Fibroblast of mammary gland (primary cell): Measurements from ENCODE around the gene PGGHG.
"Not testable (repeated sequence)": the region's sequence is repeated elsewhere in the genome, so short reads cannot be mapped to it uniquely, and the experiment has no call there.

Experiments
- DNase-seq: peaks from one replicate; pipeline ENCODE4 v3.0.0-alpha.2; 2010; ENCODE audit warnings: low read depth
- H3K4me3 ChIP-seq: 2 replicates; pipeline ENCODE4 v1.5.1; 2011; ENCODE audit warnings: low read depth, mild to moderate bottlenecking, low read length, moderate library complexity; ENCODE audit not compliant: control insufficient read depth
- CTCF ChIP-seq: conservative IDR thresholded peaks from 2 replicates; pipeline ENCODE4 v1.5.1; 2011; ENCODE audit warnings: low read depth, low read length, inconsistent platforms; ENCODE audit not compliant: control insufficient read depth, insufficient read depth

PGGHG gene

DNA sequence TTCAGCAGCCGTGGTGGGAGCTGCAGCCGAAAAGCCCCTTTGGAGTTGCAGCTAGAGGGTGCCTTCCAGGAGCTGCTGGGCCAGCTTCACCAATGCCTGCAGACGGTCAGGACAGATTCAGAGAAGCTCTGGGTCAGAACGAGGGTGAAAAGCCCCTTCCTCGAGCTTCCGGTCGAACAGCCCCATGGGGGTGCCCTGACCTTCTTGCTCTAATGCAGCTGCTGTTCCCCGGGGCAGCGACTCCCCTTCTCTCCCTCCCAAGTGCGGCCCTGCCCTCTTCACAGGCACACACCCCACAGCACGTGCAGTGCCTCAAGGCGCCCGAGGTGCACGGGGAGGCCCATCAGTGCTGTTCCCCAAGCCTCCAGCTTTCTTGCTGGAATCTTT is 41.4 kb downstream of the PGGHG start:
- DNase-seq, result no peak
- no peak overlapping the region for H3K4me3 ChIP-seq
- TF ChIP-seq CTCF, result no peak

DNA sequence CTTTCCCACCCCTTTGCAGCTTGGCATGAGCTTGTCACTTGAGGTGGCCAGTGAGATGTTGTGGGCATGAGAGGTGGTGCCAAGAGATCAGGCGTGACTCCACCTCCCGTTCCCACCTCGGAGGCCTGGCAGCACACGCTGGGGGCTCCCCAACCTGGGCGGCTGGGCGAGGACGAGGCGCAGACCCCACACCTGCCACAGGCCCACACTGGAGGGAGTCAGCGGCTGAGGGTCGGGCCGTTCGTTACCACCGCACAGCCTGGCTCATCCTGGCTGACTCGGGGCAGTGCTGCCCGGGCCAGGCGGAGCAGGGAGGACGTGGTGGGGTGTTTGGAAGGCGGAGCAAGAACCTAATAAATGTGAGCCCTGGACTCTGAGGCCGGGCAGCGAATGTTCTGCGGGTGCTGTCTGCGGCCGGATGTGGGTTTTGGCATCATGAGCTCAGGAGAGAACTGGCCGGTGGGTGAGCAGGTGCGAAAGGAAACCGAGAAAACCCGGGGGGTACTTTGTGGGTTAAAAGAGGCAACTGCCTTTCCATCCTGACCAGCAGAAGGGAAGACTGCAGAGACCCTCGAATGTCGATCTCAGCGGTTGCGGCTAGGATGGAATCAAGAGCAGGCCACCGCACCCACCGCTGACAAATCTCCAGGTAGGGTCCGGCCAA is 41.9 kb downstream of the PGGHG start:
- no peak overlapping the region for H3K4me3 ChIP-seq
- no peak for DNase-seq
- no peak for TF ChIP-seq CTCF

DNA sequence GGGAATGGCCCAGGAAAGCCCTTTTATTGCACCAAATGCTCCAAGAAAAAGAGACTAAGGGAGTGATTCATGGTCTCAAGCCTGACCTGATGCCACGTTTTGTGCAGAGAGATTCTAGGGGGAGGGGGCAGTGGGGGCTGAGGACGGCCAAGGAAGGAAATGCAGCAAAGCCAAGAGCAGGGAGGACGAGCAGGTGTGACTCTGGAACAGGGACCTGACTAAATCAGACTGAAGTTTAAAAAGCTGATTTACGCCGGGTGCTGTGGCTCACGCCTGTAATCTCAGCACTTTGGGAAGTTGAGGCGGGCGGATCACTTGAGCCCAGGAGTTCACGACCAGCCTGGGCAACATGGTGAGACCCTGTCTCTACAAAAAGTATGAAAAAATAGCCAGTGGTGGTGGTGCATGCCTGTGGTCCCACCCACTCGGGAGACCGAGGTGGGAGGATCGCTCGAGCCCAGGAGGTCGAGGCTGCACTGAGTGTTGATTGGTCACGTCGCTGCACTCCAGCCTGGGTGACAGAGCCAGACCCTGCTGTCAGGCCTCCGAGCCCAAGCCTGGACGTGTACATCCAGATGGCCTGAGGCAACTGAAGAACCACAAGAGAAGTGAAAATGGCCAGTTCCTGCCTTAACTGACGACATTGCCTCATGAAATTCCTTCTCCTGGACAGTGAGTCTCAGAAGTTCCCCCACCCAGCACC is 42.6 kb downstream of the PGGHG start:
- TF ChIP-seq CTCF, result no peak
- H3K4me3 ChIP-seq, result no peak overlapping the region
- DNase-seq, result no peak

- no peak for DNase-seq
- no peak overlapping the region for H3K4me3 ChIP-seq
- TF ChIP-seq CTCF, result no peak
These were observed 43.9 kb downstream of the PGGHG start for GRCh38 chr11:332651-333480.

DNA sequence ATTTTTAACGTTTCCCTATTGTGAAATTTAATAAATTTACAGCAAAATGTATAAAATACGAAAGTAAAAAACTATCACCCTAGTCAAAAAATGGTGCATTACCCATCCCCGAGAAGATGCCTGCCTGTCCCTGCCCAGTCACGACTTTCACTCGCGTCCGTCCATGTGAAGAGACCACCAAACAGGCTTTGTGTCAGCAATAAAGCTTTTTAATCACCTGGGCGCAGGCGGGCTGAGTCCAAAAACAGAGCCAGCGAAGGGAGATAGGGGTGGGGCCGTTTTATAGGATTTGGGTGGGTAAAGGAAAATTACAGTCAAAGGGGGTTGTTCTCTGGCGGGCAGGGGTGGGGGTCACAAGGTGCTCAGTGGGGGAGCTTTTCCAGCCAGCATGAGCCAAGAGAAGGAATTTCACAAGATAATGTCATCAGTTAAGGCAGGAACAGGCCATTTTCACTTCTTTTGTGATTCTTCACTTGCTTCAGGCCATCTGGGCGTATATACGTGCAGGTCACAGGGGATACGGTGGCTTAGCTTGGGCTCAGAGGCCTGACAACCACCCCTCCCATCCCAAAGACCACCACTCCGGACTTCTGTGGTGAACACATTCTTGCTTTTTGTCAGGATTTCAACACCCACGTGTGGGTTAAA is 44.8 kb downstream of the PGGHG start:
- DNase-seq, H3K4me3 ChIP-seq: not testable (repeated sequence)

DNA sequence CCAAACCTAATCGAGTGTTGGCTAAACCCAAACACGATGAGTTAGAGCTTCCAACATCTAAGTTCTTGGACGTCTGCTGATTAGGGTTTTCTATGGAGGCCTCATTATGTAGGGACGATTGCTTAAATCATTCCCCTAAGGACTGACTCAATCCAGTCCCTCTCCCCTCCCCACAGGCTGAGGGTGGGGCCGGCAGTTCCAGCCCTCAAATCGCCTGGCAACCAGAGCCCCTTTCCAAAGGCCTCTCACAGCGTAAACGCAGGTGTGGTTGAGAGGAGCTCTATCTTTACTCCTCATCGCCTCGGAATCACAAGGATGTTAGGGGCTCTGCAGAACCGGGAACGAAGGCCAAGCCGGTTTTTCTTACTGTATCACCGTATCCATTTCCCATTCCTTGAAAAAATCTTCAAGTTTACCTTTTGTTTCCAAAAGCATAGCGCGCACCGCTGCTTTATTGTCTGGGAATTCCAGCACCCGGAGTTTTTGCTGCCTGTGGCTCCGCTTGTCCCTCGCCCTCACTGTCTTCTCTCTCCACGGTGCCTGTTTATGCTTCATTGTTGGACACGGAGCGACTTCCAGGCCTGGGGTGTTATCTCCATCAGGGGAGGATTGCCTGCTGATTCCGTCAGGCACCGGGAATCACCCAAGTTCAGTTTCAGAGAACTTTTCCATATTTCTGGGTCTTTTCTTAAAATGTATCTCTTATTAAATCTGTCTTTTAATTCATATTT is 45.5 kb downstream of the PGGHG start:
- H3K4me3 ChIP-seq, result no peak overlapping the region
- peak; percentile 56 for DNase-seq
- TF ChIP-seq CTCF, result no peak
